Fibroblast of the aortic adventitia (primary cell): ENCODE data around the gene MORF4L1. TPM values are rescaled to one million over a fixed set of nuclear protein-coding genes. Genes with fewer than 3 reads are reported as not detected.
A peak's percentile ranks its signal among the peaks of the same experiment; 100 is the strongest.
"Not testable (repeated sequence)": the region's sequence is repeated elsewhere in the genome, so short reads cannot be mapped to it uniquely, and the experiment has no call there.

Experiments
- DNase-seq: peaks from one replicate; pipeline ENCODE4 v3.0.0-alpha.2; 2010; ENCODE audit warnings: low read depth
- H3K4me3 ChIP-seq: 2 replicates; pipeline ENCODE4 v1.5.1; 2011; ENCODE audit warnings: low read depth, mild to moderate bottlenecking, control low read depth, low read length, moderate library complexity
- CTCF ChIP-seq: IDR thresholded peaks from 2 replicates; pipeline ENCODE4 v1.5.1; 2011; ENCODE audit warnings: mild to moderate bottlenecking, low read length, control low read depth, inconsistent platforms; ENCODE audit not compliant: insufficient read depth
- total RNA-seq: library from RNA; depleted of rRNA; stranded (reverse); fragments of >200 nt; gene quantifications from 2 replicates; pipeline ENCODE4 v1.2.3, GENCODE V29; 2012; ENCODE audit warnings: low replicate concordance

Gene MORF4L1
- total RNA-seq, 1 donor, result 447 TPM

- no peak for DNase-seq
- no peak overlapping the region for H3K4me3 ChIP-seq
- TF ChIP-seq CTCF, result no peak
These were observed 22.3 kb upstream of the MORF4L1 start for GRCh38 chr15:78850352-78850751.

- no peak for DNase-seq
- H3K4me3 ChIP-seq, result no peak overlapping the region
- no peak for TF ChIP-seq CTCF
These were observed 21.5 kb upstream of the MORF4L1 start for GRCh38 chr15:78850941-78851755.

- DNase-seq, result no peak
- TF ChIP-seq CTCF, result no peak
- no peak overlapping the region for H3K4me3 ChIP-seq
These were observed 19.2 kb upstream of the MORF4L1 start for GRCh38 chr15:78853500-78853899.

- DNase-seq, result no peak
- no peak overlapping the region for H3K4me3 ChIP-seq
- no peak for TF ChIP-seq CTCF
These were observed 17.8 kb upstream of the MORF4L1 start for GRCh38 chr15:78854833-78855372.

- DNase-seq, result peak; percentile 85
- H3K4me3 ChIP-seq, result no peak overlapping the region
- no peak for TF ChIP-seq CTCF
These were observed 16.9 kb upstream of the MORF4L1 start for GRCh38 chr15:78855746-78856145.

- peak; percentile 62 for TF ChIP-seq CTCF
- H3K4me3 ChIP-seq, result peak overlapping the region; percentile 66
- peak; percentile 94 for DNase-seq
These were observed 12.5 kb upstream of the MORF4L1 start for GRCh38 chr15:78859971-78860719.

GRCh38 chr15:78865585-78865984 is 7.1 kb upstream of the MORF4L1 start:
- DNase-seq, H3K4me3 ChIP-seq: not testable (repeated sequence)

- not testable (repeated sequence) for DNase-seq, H3K4me3 ChIP-seq
These were observed 6.7 kb upstream of the MORF4L1 start for GRCh38 chr15:78866031-78866430.
